GM19467 (cell line): ENCODE data around the gene SUGCT.
"Not testable (repeated sequence)": the region's sequence is repeated elsewhere in the genome, so short reads cannot be mapped to it uniquely, and the experiment has no call there.

Experiments used
- ATAC-seq: cut with Tn5 transposase; IDR thresholded peaks from one replicate; pipeline ENCODE4 v1.9.1; 2021; ENCODE audit warnings: mild to moderate bottlenecking, moderate library complexity; ENCODE audit not compliant: unreplicated experiment

The SUGCT gene

GRCh38 chr7:40199076-40199802 lies 64.4 kb downstream of the SUGCT start:
- ATAC-seq = no peak

- no peak for ATAC-seq
Measured at GRCh38 chr7:40200791-40201190, 66.0 kb downstream of the SUGCT start.

GRCh38 chr7:40202851-40203250 lies 68.0 kb downstream of the SUGCT start:
- no peak for ATAC-seq

DNA sequence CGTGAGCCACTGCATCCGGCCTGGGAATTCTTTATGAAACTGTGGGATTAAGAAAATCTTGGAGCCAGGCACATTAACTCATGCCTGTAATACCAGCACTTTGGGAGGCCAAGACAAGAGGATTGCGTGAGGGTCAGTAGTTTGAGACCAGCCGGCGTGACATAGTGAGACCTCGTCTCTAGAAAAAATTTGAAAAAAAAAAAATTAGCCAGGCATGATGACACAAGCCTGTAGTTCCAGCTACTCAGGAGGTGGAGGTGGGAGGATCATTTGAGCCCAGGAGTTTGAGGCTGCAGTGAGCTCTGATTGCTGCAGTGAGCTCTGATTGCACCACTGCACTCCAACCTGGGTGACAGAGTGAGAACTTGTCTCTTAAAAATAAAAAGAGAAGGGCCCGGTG lies 69.8 kb downstream of the SUGCT start:
- ATAC-seq = no peak

DNA sequence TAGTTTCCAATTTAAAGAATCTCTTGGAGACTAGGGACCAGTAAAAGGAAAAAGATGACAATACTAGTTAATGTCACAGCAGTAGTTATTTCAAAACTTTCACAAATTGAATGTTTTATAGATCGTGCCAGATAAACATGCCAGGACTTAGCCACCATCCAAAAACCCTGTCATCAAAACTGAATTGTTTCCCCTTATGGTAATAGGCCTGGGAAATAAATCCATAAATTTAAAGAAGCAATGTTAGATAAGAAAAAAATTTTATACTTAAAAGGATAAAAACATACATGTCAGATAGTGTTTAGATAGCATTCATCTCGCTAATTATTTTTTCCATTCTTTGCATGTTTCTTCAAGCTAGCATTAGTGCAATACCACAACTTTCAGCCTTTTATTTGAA lies 71.2 kb downstream of the SUGCT start:
- no peak for ATAC-seq

DNA sequence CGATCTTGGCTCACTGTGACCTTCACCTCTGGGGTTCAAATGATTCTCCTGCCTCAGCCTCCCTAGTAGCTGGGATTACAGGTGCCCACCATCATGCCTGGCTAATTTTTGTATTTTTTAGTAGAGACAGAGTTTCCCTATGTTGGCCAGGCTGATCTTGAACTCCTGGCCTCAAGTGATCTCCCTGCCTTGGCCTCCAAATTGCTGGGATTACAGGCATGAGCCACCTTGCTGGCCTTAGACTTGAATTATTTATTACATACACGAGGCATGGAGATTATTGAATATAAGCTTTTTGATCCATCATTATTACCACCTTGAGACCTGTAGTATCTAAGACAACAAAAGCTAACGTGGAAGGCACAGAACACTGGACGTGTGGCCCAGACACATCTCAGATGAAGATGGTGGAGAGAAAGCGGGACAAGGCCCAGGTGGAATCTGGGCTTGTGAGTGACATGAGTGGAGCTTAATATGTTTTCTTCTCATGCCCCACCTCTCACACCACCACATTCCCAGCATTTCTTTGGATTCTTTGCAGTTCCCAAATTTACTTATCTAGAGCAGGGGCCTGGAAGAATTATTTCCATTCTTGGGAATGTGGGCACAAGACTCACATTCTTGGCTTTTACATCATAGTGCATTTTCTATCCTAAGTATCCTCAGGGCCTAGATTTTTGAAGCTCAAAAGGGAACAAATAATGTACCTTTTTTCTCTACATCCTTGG lies 76.6 kb downstream of the SUGCT start:
- no peak for ATAC-seq

- ATAC-seq = no peak
Measured at GRCh38 chr7:40213291-40213690, 78.5 kb downstream of the SUGCT start.

GRCh38 chr7:40213856-40214255 lies 79.1 kb downstream of the SUGCT start:
- ATAC-seq = no peak

GRCh38 chr7:40218612-40219011 lies 83.8 kb downstream of the SUGCT start:
- not testable (repeated sequence) for ATAC-seq

- no peak for ATAC-seq
Measured at GRCh38 chr7:40219917-40220316, 85.1 kb downstream of the SUGCT start.

- no peak for ATAC-seq
Measured at GRCh38 chr7:40220421-40220911, 85.7 kb downstream of the SUGCT start.

GRCh38 chr7:40221836-40222235 lies 87.0 kb downstream of the SUGCT start:
- no peak for ATAC-seq

DNA sequence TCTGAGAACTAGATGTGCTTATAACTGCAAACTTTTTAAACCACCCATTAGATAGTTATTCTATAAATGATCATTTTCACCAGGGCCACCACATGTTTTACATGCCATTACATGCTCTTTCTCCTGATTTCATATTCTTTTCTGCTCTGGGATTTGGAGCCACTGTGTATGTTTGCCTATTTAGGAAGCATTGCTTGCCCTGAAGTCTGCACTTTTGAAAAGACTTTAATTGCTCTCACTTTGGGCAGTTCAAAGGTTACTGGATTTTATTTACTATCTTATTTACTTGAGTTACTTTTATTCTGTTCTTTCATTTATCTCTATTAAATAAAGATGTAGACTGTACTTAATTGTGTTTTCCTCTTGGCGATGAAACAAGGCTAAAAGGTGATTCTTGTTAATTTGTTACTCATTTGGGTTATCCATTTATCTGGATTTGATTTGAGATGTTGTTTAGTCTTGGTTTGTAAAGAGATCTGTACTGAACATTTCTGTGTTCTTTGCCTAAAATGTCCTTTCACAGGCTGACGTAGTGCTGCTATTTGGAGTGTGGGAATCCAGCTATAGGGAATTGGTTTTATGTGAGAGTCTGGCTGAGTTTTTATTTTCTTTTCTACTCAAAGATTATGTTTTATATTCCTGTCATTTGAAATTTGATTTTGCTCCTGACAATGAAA lies 88.8 kb downstream of the SUGCT start:
- no peak for ATAC-seq

DNA sequence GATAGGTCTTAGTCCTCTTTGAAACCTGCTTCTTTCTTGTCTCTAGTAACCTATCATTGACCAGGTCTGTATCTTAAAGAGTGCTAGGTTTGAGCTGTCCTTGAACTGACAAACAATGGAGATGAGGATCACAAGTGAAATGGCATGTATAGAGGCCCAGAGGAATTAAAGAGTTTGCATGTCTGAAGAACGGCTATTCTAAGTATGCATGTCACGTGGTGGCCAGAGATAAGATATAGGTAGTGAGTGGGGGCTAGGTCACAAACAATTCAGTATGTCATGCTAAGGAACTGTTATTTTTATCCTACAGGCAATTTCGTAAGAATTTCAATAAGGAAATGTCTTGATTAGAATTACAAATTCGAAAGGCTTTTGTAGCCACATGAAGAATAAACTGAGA lies 95.3 kb downstream of the SUGCT start:
- no peak for ATAC-seq

DNA sequence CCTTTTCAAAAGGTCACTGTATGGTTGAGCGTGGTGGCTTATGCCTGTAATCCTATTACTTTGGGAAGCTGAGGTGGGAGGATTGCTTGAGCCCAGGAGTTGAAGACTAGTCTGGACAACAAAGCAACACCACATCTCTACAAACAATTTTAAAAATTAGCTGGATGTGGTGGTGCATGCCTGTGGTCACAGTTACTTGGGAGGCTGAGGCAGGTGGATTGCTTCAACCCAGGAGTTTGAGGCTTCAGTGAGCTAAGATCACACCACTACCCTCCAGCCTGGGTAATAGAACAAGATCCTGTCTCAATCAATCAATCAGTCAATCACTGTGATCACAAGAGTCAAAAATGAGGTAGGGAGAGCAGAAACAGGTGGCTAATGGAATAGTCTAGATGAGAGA lies 97.0 kb downstream of the SUGCT start:
- no peak for ATAC-seq

DNA sequence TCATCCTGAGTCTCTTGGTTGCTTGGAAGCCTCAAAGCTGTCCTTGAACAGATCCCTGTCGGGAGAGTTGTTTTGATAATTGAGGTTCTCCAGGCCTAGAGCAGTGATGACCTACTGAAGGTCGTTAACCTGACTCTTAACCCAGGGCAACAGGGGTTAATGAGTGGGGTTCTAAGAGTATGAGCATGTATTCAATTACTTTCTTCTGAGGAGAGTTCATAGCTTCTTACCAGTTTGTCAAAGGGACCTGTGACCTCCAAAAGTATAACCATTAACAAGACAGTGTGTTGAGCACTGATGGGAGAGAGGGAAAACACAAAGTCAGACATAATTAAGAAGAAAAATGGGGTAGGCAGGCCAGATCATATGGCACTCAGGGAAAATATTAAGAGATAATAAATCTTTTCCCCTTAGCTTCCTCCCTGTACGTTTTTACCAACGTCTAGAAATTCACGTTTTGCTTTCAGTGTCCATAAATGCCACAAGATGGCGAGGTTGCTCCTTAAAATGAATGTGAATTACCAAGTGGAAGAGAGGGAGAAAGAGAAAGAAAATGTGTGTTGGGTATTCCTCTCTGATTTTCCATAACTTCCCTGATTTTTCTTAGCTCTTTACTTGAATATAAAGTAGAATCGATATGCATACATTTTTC lies 97.6 kb downstream of the SUGCT start:
- no peak for ATAC-seq

GRCh38 chr7:40234046-40234445 lies 99.2 kb downstream of the SUGCT start:
- ATAC-seq = no peak

GRCh38 chr7:40234666-40235065 lies 99.9 kb downstream of the SUGCT start:
- ATAC-seq = no peak

DNA sequence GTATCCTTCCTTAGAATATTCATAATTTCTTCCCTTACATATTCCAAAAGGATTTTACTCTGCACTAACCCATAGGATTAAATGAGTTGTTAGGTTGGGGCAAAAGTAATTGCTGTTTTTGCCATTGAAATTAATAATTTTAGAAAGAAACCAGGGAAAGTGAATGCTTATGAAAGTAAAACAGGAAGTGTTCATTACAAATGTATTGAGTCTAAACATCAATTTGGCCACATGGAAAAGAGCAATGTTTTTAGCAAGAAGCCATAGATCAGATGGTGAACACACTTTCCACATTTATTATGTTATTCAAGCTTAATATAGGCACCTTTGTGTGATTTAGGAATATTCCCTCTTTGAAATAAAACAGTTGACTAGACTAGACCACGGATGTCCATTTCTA lies 102.9 kb downstream of the SUGCT start:
- no peak for ATAC-seq

DNA sequence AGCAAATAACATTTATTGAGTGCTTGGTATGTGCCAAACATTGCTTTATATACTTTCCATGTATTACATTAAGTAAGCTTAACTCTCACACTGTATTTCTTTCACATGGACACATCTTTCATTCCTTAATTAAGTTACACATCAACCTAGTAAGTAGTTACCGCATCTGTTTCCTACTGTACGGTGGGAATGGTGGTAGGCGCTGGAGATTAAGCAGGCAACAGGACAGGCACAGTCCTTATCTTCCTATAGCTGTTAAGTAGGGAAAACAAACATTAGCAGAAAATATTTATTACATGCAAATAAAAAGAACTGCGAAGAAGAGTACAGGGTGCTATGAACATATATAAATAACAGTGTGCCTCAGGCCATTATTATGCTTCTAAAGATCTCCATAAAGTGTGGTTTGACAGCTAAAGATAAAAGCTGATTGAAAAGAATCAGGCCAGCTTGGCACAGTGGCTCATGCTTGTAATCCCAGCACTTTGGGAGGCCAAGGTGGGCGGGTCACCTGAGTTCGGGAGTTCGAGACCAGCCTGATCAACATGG lies 105.0 kb downstream of the SUGCT start:
- no peak for ATAC-seq

- ATAC-seq = no peak
Measured at GRCh38 chr7:40243076-40243475, 108.3 kb downstream of the SUGCT start.
